Activated CD4-positive, alpha-beta memory T cell treated with anti-CD3 and anti-CD28 coated beads, Interleukin-2, amount 10 ng/mL, durations not matched to agents 7 days and 5 days (primary cell): ENCODE measurements around the gene IL6ST. TPM values are rescaled to one million over a fixed set of nuclear protein-coding genes. Genes with fewer than 3 reads are reported as not detected.
"Not testable (repeated sequence)": the region's sequence is repeated elsewhere in the genome, so short reads cannot be mapped to it uniquely, and the experiment has no call there.

Experiments
- CTCF ChIA-PET: fragments of 350-600 bp; sonication (Branson Sonifier 250); formaldehyde crosslinking; loops from one replicate; lab custom pipeline; 2021; ENCODE audit warnings: antibody characterized with exemption, inconsistent platforms; lab: Charles Lee
- POLR2A ChIA-PET: fragments of 350-600 bp; sonication (Branson Sonifier 250); formaldehyde crosslinking; loops from one replicate; lab custom pipeline; 2021; ENCODE audit warnings: antibody characterized with exemption; lab: Charles Lee
- DNase-seq: peaks from one replicate; pipeline ENCODE4 v3.0.0-alpha.2; 2020
- H3K27ac Mint-ChIP-seq: one replicate; pipeline ENCODE4 v1.8.0; 2021; ENCODE audit warnings: mild to moderate bottlenecking, mixed read lengths
- H3K27me3 Mint-ChIP-seq: one replicate; pipeline ENCODE4 v1.8.0; 2021; ENCODE audit warnings: mixed read lengths
- H3K36me3 Mint-ChIP-seq: one replicate; pipeline ENCODE4 v1.8.0; 2021; ENCODE audit warnings: low read depth, mixed read lengths
- H3K4me1 Mint-ChIP-seq: one replicate; pipeline ENCODE4 v1.8.0; 2021; ENCODE audit warnings: mixed read lengths
- H3K4me3 Mint-ChIP-seq: one replicate; pipeline ENCODE4 v1.8.0; 2021; ENCODE audit warnings: mild to moderate bottlenecking, mixed read lengths
- H3K9me3 Mint-ChIP-seq: one replicate; pipeline ENCODE4 v1.8.0; 2021; ENCODE audit warnings: mixed read lengths
- total RNA-seq, 2 experiments: library from RNA; stranded (reverse); gene quantifications; one replicate each; pipeline ENCODE4 v1.2.3, GENCODE V29; 2021

The IL6ST gene
- total RNA-seq, 2 experiments from 2014 or later: 51.0 to 53.4 TPM

DNA sequence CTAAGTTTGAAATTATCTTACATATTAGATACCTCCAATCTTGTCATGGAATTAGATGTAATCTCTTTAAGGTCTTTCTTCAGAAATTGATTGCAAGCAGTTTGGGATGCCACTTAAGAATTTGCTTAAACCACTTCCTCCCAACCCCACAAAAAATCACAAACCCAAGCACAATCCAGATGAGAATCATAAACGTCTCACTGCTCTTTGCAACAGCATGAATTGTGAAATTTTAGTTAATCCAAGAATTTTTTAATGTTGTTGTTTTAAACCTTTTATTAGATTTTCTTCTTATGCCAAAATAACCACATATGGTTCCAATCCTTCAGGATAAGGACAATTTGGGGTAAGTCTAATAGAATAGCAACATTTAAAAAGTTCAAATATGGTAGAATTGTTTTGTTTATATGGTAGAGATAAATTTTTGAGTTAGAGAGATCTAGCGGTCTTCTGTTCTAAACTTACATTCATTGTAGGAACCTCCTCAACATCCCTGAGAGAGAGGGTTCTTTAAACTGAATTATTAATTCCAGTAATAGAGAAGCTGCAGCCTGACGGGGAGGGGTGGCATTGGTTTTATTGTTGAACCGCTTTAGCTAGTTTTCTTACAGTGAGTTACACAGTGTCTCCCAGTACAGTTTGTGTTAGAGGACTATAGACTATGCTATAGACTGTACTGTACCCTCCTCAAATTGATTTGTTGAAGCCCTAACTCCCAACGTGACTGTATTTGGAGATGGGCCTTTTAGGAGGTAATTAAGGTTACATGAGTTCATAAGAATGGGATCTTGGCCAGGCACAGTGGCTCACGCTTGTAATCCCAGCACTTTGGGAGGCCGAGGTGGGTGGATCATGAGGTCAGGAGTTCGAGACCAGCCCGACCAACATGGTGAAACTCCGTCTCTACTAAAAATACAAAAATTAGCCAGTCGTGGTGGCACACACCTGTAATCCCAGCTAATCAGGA, 24.8 kb upstream of the IL6ST start:
- ChIA-PET POLR2A (interaction anchor here (0.6 to 1.0 kb wide), 4 partner anchors 17 to 56 kb away, joined by 3 read pairs; partner anchors contain the start of gene IL6ST), CTCF (interaction anchor here (0.6 to 1.2 kb wide), 2 partner anchors 32 to 233 kb away, joined by 3 to 4 read pairs; no protein-coding TSS in a partner anchor)
- H3K9me3 Mint-ChIP-seq: peaks cover 7% of the 10 kb centered on the region
- peaks cover 17% of the 10 kb centered on the region for H3K27me3 Mint-ChIP-seq
- peak overlapping the region; percentile 3 for H3K27ac Mint-ChIP-seq
- H3K36me3 Mint-ChIP-seq: peaks cover 6% of the 10 kb centered on the region
- H3K4me1 Mint-ChIP-seq: peaks cover 20% of the 10 kb centered on the region
- DNase-seq: no peak
- H3K4me3 Mint-ChIP-seq: no peak overlapping the region

DNA sequence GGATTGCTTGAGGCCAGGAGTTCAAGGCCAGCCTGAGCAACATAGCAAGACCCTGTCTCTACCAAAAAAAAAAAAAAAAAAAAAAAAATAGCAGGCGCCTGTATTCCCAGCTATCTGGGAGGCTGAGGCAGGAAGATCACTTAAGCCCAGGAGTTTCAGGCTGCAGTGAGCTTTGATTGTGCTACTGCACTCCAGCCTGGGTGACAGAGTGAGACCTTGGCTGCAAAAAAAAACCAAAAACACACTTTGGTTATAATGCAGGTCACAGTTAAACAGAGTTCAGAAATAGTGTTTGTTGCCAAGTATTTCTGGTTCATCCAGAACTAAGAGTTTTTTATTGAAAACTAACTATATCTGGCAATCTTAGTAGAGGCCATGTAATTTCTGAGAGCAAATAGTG, 24.1 kb upstream of the IL6ST start:
- DNase-seq: no peak
- H3K36me3 Mint-ChIP-seq: peaks cover 6% of the 10 kb centered on the region
- H3K27ac Mint-ChIP-seq: peak overlapping the region; percentile 3
- POLR2A ChIA-PET: interaction anchor here (0.7 to 0.9 kb wide), 2 partner anchors 16 to 24 kb away, joined by 3 read pairs; partner anchors contain the start of gene IL6ST
- CTCF ChIA-PET: interaction anchor here (0.6 to 1.2 kb wide), 3 partner anchors 32 to 876 kb away, joined by 3 to 5 read pairs (median 4); no protein-coding TSS in a partner anchor
- peaks cover 7% of the 10 kb centered on the region for H3K9me3 Mint-ChIP-seq
- H3K4me1 Mint-ChIP-seq: peaks cover 20% of the 10 kb centered on the region
- H3K4me3 Mint-ChIP-seq: no peak overlapping the region
- H3K27me3 Mint-ChIP-seq: peaks cover 15% of the 10 kb centered on the region

GRCh38 chr5:56014701-56015100, 19.9 kb upstream of the IL6ST start:
- POLR2A ChIA-PET, H3K27ac Mint-ChIP-seq, H3K9me3 Mint-ChIP-seq, H3K36me3 Mint-ChIP-seq, DNase-seq, H3K27me3 Mint-ChIP-seq, H3K4me3 Mint-ChIP-seq, CTCF ChIA-PET: not testable (repeated sequence)
- H3K4me1 Mint-ChIP-seq: peaks cover 42% of the 10 kb centered on the region

DNA sequence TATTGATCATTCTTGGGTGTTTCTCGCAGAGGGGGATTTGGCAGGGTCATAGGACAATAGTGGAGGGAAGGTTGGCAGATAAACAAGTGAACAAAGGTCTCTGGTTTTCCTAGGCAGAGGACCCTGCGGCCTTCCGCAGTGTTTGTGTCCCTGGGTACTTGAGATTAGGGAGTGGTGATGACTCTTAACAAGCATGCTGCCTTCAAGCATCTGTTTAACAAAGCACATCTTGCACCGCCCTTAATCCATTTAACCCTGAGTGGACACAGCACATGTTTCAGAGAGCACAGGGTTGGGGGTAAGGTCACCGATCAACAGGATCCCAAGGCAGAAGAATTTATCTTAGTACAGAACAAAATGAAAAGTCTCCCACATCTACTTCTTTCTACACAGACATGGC, 19.2 kb upstream of the IL6ST start:
- H3K4me3 Mint-ChIP-seq, H3K27me3 Mint-ChIP-seq, H3K36me3 Mint-ChIP-seq, POLR2A ChIA-PET, H3K9me3 Mint-ChIP-seq, H3K27ac Mint-ChIP-seq, CTCF ChIA-PET, DNase-seq: not testable (repeated sequence)
- H3K4me1 Mint-ChIP-seq: peaks cover 34% of the 10 kb centered on the region

- no peak overlapping the region for H3K4me3 Mint-ChIP-seq
- H3K36me3 Mint-ChIP-seq: peaks cover 8% of the 10 kb centered on the region
- H3K27me3 Mint-ChIP-seq: peaks cover 6% of the 10 kb centered on the region
- DNase-seq: peak; percentile 63
- peaks cover 7% of the 10 kb centered on the region for H3K9me3 Mint-ChIP-seq
- ChIA-PET CTCF (interaction anchor here (0.7 to 1.9 kb wide), 8 partner anchors 18 to 156 kb away, joined by 3 to 5 read pairs (median 4); partner anchors contain the start of gene IL6ST), POLR2A (interaction anchor here (0.6 to 3.5 kb wide), 22 partner anchors 10 to 950 kb away, joined by 3 to 46 read pairs (median 4); partner anchors contain the start of gene IL6ST)
- H3K4me1 Mint-ChIP-seq: peaks cover 32% of the 10 kb centered on the region
- H3K27ac Mint-ChIP-seq: peak overlapping the region; percentile 76
These were observed 17.7 kb upstream of the IL6ST start for GRCh38 chr5:56012281-56012963.

- H3K9me3 Mint-ChIP-seq: peaks cover 7% of the 10 kb centered on the region
- H3K27ac Mint-ChIP-seq: peak overlapping the region; percentile 76
- peaks cover 6% of the 10 kb centered on the region for H3K27me3 Mint-ChIP-seq
- ChIA-PET POLR2A (interaction anchor here (1.0 to 3.5 kb wide), 16 partner anchors 10 to 950 kb away, joined by 3 to 46 read pairs (median 7); partner anchors contain the start of gene IL6ST), CTCF (interaction anchor here (0.9 to 1.9 kb wide), 6 partner anchors 18 to 136 kb away, joined by 3 to 5 read pairs (median 4); partner anchors contain the start of gene IL6ST)
- DNase-seq: no peak
- H3K36me3 Mint-ChIP-seq: peaks cover 8% of the 10 kb centered on the region
- H3K4me3 Mint-ChIP-seq: no peak overlapping the region
- H3K4me1 Mint-ChIP-seq: peaks cover 32% of the 10 kb centered on the region
These were observed 17.1 kb upstream of the IL6ST start for GRCh38 chr5:56011835-56012234.

DNA sequence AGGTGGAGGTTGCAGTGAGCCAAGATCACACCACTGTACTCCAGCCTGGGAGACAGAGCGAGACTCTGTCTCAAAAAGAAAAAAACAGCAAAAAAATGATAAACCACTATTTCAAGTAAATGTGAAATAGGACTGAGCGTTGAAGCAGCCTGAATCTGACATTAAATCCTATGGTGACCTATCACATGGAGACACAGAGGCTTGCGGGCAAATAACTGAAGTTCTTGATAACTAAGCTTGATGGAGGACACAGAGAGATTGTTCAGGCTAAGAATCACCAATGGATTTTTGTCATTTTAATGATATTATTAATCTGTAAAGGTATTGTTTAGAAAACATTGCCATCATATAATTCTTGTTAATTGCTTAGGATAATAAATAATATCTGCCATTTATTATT, 15.7 kb upstream of the IL6ST start:
- ChIA-PET CTCF (interaction anchor here (1.2 to 1.9 kb wide), 2 partner anchors 40 to 49 kb away, joined by 3 to 4 read pairs; no protein-coding TSS in a partner anchor), POLR2A (interaction anchor here (2.8 to 3.5 kb wide), 3 partner anchors 9 to 21 kb away, joined by 12 to 46 read pairs (median 17); partner anchors contain the start of gene IL6ST)
- no peak for DNase-seq
- H3K27ac Mint-ChIP-seq: no peak overlapping the region
- H3K4me1 Mint-ChIP-seq: peaks cover 40% of the 10 kb centered on the region
- H3K27me3 Mint-ChIP-seq: peaks cover 9% of the 10 kb centered on the region
- H3K9me3 Mint-ChIP-seq: no peaks in the 10 kb centered on the region
- H3K36me3 Mint-ChIP-seq: peaks cover 2% of the 10 kb centered on the region
- H3K4me3 Mint-ChIP-seq: no peak overlapping the region

GRCh38 chr5:56006600-56006999, 11.8 kb upstream of the IL6ST start:
- POLR2A ChIA-PET: interaction anchor here (3.0 kb wide), 1 partner anchor 11 kb away, joined by 22 read pairs; the partner anchor contains the start of gene IL6ST

GRCh38 chr5:56006094-56006493, 11.3 kb upstream of the IL6ST start:
- ChIA-PET POLR2A (interaction anchor here (3.0 kb wide), 1 partner anchor 10 kb away, joined by 22 read pairs; the partner anchor contains the start of gene IL6ST), CTCF (no interaction called here)
- Mint-ChIP-seq H3K4me3 (no peak overlapping the region), H3K9me3 (peaks cover 9% of the 10 kb centered on the region), H3K27ac (no peak overlapping the region), H3K4me1 (peaks cover 19% of the 10 kb centered on the region), H3K27me3 (peaks cover 21% of the 10 kb centered on the region), H3K36me3 (peaks cover 4% of the 10 kb centered on the region)
- no peak for DNase-seq

More at GRCh38 chr5:56006600-56006999, 11.8 kb upstream of the IL6ST start:
- H3K36me3 Mint-ChIP-seq: peaks cover 4% of the 10 kb centered on the region
- H3K9me3 Mint-ChIP-seq: peaks cover 9% of the 10 kb centered on the region
- CTCF ChIA-PET: no interaction called here
- H3K4me3 Mint-ChIP-seq: no peak overlapping the region
- no peak for DNase-seq
- H3K27ac Mint-ChIP-seq: no peak overlapping the region
- peaks cover 21% of the 10 kb centered on the region for H3K27me3 Mint-ChIP-seq
- peaks cover 23% of the 10 kb centered on the region for H3K4me1 Mint-ChIP-seq

DNA sequence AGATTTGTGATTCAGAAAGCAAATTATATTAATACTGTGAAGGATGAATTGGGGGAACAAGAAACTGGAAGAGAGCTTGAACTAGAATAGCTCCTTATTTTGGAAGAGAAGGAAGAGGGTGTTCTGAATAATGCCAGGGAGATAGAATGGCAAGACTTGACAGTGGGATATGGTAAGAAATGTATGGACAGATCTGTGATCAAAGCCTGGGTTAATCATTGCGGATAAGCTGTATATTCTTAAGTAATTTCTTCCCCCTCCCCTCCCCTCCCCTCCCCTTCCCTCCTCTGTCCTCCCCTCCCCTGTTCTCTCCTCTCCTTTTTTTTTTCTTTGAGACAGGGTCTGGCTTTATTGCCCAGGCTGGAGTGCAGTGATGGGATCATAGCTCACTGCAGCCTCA, 10.1 kb upstream of the IL6ST start:
- Mint-ChIP-seq H3K36me3 (peaks cover 4% of the 10 kb centered on the region), H3K27me3 (peaks cover 23% of the 10 kb centered on the region), H3K9me3 (peaks cover 9% of the 10 kb centered on the region), H3K27ac (no peak overlapping the region), H3K4me1 (peaks cover 11% of the 10 kb centered on the region), H3K4me3 (no peak overlapping the region)
- POLR2A ChIA-PET: interaction anchor here (3.0 kb wide), 1 partner anchor 9 kb away, joined by 22 read pairs; the partner anchor contains the start of gene IL6ST
- CTCF ChIA-PET: interaction anchor here (0.6 kb wide), 1 partner anchor 68 kb away, joined by 4 read pairs; no protein-coding TSS in a partner anchor
- no peak for DNase-seq

- H3K27me3 Mint-ChIP-seq: peaks cover 18% of the 10 kb centered on the region
- no peak for DNase-seq
- CTCF ChIA-PET: no interaction called here
- no peak overlapping the region for H3K27ac Mint-ChIP-seq
- no peak overlapping the region for H3K4me3 Mint-ChIP-seq
- peaks cover 11% of the 10 kb centered on the region for H3K4me1 Mint-ChIP-seq
- H3K9me3 Mint-ChIP-seq: peaks cover 9% of the 10 kb centered on the region
- POLR2A ChIA-PET: interaction anchor here (1.7 kb wide), 1 partner anchor 9 kb away, joined by 6 read pairs; the partner anchor contains the start of gene IL6ST
- peaks cover 4% of the 10 kb centered on the region for H3K36me3 Mint-ChIP-seq
These were observed 8.9 kb upstream of the IL6ST start for GRCh38 chr5:56003679-56004078.

DNA sequence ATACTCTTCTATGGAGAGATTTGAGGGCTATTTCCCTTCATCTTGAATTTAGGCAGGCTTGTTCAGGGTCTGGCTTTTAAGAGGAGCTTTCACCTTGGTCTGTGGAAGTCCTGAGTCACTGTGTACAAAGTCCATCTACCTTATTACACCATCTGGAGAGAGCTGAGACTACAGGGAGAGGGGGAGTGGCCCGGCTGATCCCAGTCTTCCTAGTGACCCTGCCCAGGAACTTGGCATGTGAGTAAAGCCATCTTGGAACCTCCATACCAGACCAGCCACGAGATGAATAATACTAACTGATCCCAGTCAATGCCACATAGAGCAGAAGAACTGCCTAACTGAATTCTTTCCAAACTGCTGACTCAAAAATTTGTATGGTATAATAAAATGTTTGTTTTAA, 8.4 kb upstream of the IL6ST start:
- H3K9me3 Mint-ChIP-seq: peaks cover 9% of the 10 kb centered on the region
- H3K27ac Mint-ChIP-seq: no peak overlapping the region
- H3K27me3 Mint-ChIP-seq: peaks cover 17% of the 10 kb centered on the region
- ChIA-PET POLR2A (interaction anchor here (0.5 to 2.7 kb wide), 3 partner anchors 9 to 16 kb away, joined by 3 to 17 read pairs (median 6); partner anchors contain the start of gene IL6ST), CTCF (interaction anchor here (1.2 kb wide), 1 partner anchor 197 kb away, joined by 3 read pairs; no protein-coding TSS in a partner anchor)
- H3K4me1 Mint-ChIP-seq: peaks cover 13% of the 10 kb centered on the region
- no peak overlapping the region for H3K4me3 Mint-ChIP-seq
- no peak for DNase-seq
- H3K36me3 Mint-ChIP-seq: peaks cover 4% of the 10 kb centered on the region
